Adrenal gland (tissue), 5 donors: ENCODE results near the gene ADSS1.

Experiments
- CTCF ChIP-seq, 6 experiments: fragments of 450-650 bp in 4 of 6; fragments of 200-600 bp in 2 of 6; sonication (generic) in 1 of 6; IDR thresholded peaks; 1 replicate in 5 of 6; 2 replicates in 1 of 6; pipeline versions ENCODE4 v1.5.1 to v1.8.0; 2016 to 2021; ENCODE audit warnings: antibody characterized with exemption in 6 of 6, mild to moderate bottlenecking in 2 of 6, moderate library complexity in 1 of 6
- POLR2A ChIP-seq, 2 donors: fragments of 450-650 bp; IDR thresholded peaks; one replicate each; pipeline ENCODE4 v1.6.1; 2017; ENCODE audit warnings: antibody characterized with exemption in 2 of 2, mild to moderate bottlenecking in 2 of 2, moderate library complexity in 1 of 2
- donor health status: DM: no; HTN: no; CAD: no.

- no peak for TF ChIP-seq CTCF (IDR thresholded peaks at IDR 0.05)
- no peak for TF ChIP-seq POLR2A (IDR thresholded peaks at IDR 0.05)
Observed at GRCh38 chr14:104734991-104735779, 11.2 kb downstream of the ADSS1 start.
